BLaER1 (cell line): ENCODE data around the gene UPP1.
"Not testable (repeated sequence)": the region's sequence is repeated elsewhere in the genome, so short reads cannot be mapped to it uniquely, and the experiment has no call there.

Experiments
- H3K27ac ChIP-seq: shearing (Covaris generic); formaldehyde crosslinking; 2 replicates; pipeline ENCODE4 v1.8.1; 2022
- H3K27me3 ChIP-seq: shearing (Covaris generic); formaldehyde crosslinking; 2 replicates; pipeline ENCODE4 v1.8.1; 2022
- H3K36me3 ChIP-seq: shearing (Covaris generic); formaldehyde crosslinking; 2 replicates; pipeline ENCODE4 v1.8.1; 2022
- H3K4me1 ChIP-seq: shearing (Covaris generic); formaldehyde crosslinking; 2 replicates; pipeline ENCODE4 v1.8.1; 2022
- H3K4me2 ChIP-seq: shearing (Covaris generic); formaldehyde crosslinking; 2 replicates; pipeline ENCODE4 v1.8.1; 2022
- H3K4me3 ChIP-seq: shearing (Covaris generic); formaldehyde crosslinking; 2 replicates; pipeline ENCODE4 v1.8.1; 2022
- H3K9ac ChIP-seq: shearing (Covaris generic); formaldehyde crosslinking; 2 replicates; pipeline ENCODE4 v1.8.1; 2022
- H3K9me3 ChIP-seq: shearing (Covaris generic); formaldehyde crosslinking; 2 replicates; pipeline ENCODE4 v1.8.1; 2022
- H4K20me1 ChIP-seq: shearing (Covaris generic); formaldehyde crosslinking; 2 replicates; pipeline ENCODE4 v1.8.1; 2022
- Cebpa-rat ChIP-seq: shearing (Covaris generic); IDR thresholded peaks from 2 replicates; pipeline ENCODE4 v1.8.1; 2022

UPP1 gene

DNA sequence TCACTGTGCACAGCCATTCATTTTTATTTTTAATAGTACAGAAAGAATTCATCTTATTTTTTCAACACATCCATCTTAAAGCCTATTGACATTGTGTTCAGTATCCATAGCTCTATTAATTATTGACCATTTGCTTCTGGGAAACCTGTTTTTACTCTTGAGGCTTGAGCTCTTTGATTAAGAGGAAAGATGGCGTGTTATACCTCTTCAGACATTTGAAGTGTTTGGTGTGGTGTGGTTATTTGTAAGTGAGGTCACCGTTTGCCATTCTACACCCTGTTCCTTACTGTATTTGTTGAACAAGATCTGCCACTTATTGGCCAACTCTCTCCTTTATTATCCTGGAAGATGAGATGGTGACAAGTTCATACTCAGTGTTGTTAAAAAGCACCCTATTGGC, 35.3 kb upstream of the UPP1 start:
- Histone ChIP-seq H3K4me1 (peaks cover under 1% of the 10 kb centered on the region; the same call in 1 of the 2 replicates), H3K36me3 (no peaks in the 10 kb centered on the region), H3K27me3 (no peaks in the 10 kb centered on the region), H3K9me3 (no peaks in the 10 kb centered on the region), H3K4me3 (no peak overlapping the region), H3K27ac (no peak overlapping the region), H3K4me2 (no peak overlapping the region), H3K9ac (no peak overlapping the region), H4K20me1 (no peaks in the 10 kb centered on the region)
- no peak for TF ChIP-seq Cebpa-rat

DNA sequence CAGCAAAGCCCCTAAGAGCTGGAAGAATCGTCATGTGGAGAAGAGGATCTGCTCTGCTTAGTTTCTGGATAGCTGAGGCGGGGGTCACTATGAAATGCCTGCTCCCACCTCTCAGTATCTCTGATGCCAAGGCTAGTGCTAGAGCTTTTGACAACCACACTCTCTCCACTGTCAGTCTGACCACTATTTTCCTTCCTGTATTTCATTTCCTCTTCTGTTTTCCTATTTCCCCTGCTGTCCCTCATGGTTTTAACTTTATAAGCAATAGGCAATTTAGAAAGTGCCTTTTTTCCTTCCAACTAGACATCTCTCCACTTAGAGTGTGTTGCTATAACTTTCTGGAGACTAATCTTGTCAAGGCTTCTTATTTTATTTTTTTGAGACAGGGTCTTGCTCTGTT, 30.1 kb upstream of the UPP1 start:
- Histone ChIP-seq H3K27ac (no peak overlapping the region), H4K20me1 (no peaks in the 10 kb centered on the region), H3K27me3 (no peaks in the 10 kb centered on the region), H3K9ac (no peak overlapping the region), H3K4me2 (peak overlapping the region; percentile 36), H3K36me3 (no peaks in the 10 kb centered on the region), H3K9me3 (no peaks in the 10 kb centered on the region), H3K4me3 (no peak overlapping the region), H3K4me1 (peaks cover 7% of the 10 kb centered on the region)
- no peak for TF ChIP-seq Cebpa-rat

- Histone ChIP-seq H3K27me3 (no peaks in the 10 kb centered on the region), H3K9ac (no peak overlapping the region), H3K4me3 (no peak overlapping the region), H3K4me2 (no peak overlapping the region), H3K4me1 (peaks cover 7% of the 10 kb centered on the region), H3K36me3 (no peaks in the 10 kb centered on the region), H4K20me1 (no peaks in the 10 kb centered on the region), H3K27ac (no peak overlapping the region), H3K9me3 (no peaks in the 10 kb centered on the region)
- TF ChIP-seq Cebpa-rat, result no peak
Measured at GRCh38 chr7:48059706-48060105, 29.4 kb upstream of the UPP1 start.

DNA sequence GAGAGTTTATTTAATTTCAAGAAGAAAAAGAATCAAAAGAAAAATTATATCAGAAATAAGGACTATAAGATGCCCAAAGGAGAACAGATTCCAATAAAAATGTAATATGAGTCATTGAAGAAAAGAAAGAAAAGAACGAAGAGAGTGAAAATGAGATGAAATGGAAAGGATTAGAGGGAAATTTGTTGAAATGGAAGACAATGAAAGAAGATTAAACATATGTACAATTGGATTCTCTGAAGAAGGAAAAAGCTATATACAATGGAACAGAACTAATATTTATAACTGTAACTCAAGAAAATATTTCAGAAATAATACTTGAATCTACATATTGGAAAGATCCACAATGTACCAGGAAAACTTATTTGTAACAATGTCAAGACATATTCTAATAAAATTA, 25.1 kb upstream of the UPP1 start:
- TF ChIP-seq Cebpa-rat, result no peak
- H3K4me2 ChIP-seq, result no peak overlapping the region

DNA sequence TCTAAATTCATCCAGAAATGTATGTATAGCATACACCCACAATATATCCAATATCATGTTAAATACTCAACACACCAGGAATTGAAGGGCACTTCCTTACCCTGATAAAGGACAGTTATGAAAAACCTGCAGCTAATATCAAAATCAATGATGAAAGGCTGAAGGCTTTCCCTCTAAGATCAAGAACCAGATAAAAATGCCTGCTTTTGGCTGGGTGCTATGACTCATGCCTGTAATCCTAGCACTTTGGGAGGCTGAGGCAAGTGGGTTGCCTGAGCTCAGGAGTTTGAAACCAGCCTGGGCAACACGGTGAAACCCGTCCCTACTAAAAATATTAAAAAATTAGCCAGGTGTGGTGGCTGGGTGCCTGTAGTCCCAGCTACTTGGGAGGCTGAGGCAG, 21.6 kb upstream of the UPP1 start:
- Histone ChIP-seq H3K27me3 (no peaks in the 10 kb centered on the region), H3K9me3 (no peaks in the 10 kb centered on the region), H3K36me3 (no peaks in the 10 kb centered on the region), H3K9ac (no peak overlapping the region), H3K4me1 (no peaks in the 10 kb centered on the region), H3K27ac (no peak overlapping the region), H3K4me3 (no peak overlapping the region), H4K20me1 (no peaks in the 10 kb centered on the region), H3K4me2 (no peak overlapping the region)
- TF ChIP-seq Cebpa-rat, result no peak

More for the DNA sequence above, 25.1 kb upstream of the UPP1 start:
- Histone ChIP-seq H4K20me1 (no peaks in the 10 kb centered on the region), H3K9me3 (no peaks in the 10 kb centered on the region), H3K36me3 (no peaks in the 10 kb centered on the region), H3K9ac (no peak overlapping the region), H3K27me3 (no peaks in the 10 kb centered on the region), H3K27ac (no peak overlapping the region), H3K4me1 (peaks cover 4% of the 10 kb centered on the region), H3K4me3 (no peak overlapping the region)

GRCh38 chr7:48074204-48074654, 14.8 kb upstream of the UPP1 start:
- H3K9me3 ChIP-seq, result no peaks in the 10 kb centered on the region
- H3K9ac ChIP-seq, result no peak overlapping the region
- H3K27me3 ChIP-seq, result no peaks in the 10 kb centered on the region
- H3K4me3 ChIP-seq, result no peak overlapping the region
- H4K20me1 ChIP-seq, result no peaks in the 10 kb centered on the region
- TF ChIP-seq Cebpa-rat, result no peak
- H3K27ac ChIP-seq, result no peak overlapping the region
- H3K4me2 ChIP-seq, result no peak overlapping the region
- no peaks in the 10 kb centered on the region for H3K4me1 ChIP-seq
- H3K36me3 ChIP-seq, result no peaks in the 10 kb centered on the region

- Histone ChIP-seq H4K20me1 (no peaks in the 10 kb centered on the region), H3K4me2 (no peak overlapping the region), H3K27me3 (no peaks in the 10 kb centered on the region), H3K4me1 (no peaks in the 10 kb centered on the region), H3K9me3 (no peaks in the 10 kb centered on the region), H3K4me3 (no peak overlapping the region), H3K9ac (no peak overlapping the region), H3K36me3 (no peaks in the 10 kb centered on the region), H3K27ac (no peak overlapping the region)
- TF ChIP-seq Cebpa-rat, result no peak
Measured at GRCh38 chr7:48077423-48077822, 11.6 kb upstream of the UPP1 start.

DNA sequence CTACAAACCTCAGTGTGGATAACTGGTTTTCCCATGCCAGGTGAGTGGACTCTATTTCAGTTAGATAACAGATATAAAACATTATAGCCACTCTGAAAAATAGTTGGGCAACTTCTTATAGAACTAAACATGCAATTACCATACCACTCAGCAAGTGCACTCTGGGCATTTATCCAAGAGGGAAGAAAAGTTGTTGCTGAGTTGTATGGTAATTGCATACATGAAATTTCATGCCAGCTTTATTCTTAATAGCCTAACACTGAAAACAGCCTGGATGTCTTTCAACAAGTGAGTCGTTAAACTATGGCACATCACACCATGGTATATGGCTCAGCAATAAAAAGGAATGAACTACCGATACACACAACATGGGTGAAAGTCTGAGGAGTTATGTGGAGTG, 10.6 kb upstream of the UPP1 start:
- Histone ChIP-seq H3K27me3 (no peaks in the 10 kb centered on the region), H3K4me3 (no peak overlapping the region), H3K9ac (no peak overlapping the region), H3K4me2 (no peak overlapping the region), H3K36me3 (no peaks in the 10 kb centered on the region), H3K9me3 (no peaks in the 10 kb centered on the region), H4K20me1 (no peaks in the 10 kb centered on the region), H3K4me1 (no peaks in the 10 kb centered on the region), H3K27ac (no peak overlapping the region)
- TF ChIP-seq Cebpa-rat, result no peak

DNA sequence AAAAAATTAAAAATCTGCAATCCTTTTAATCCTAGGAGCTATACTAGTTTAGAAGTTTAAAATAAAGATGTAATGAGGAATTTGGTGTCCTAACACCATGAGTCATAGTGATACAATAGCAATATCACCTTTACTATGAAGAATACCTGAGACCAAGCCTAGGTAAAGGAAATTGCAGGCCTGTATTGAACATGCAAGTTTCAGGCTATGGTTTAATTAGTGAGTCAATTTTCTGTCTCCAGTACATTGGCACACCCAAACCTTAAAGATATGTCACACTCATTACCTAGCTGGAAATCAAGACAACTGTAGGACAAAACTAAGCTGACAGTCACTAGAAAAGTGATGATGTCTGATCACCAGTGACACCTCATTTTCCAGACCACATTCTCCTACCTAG, 6.7 kb upstream of the UPP1 start:
- H3K9ac ChIP-seq, H3K4me2 ChIP-seq, H3K27me3 ChIP-seq, H3K27ac ChIP-seq, H3K9me3 ChIP-seq, H3K36me3 ChIP-seq, H3K4me3 ChIP-seq: not testable (repeated sequence)
- peaks cover 11% of the 10 kb centered on the region; the same call in 1 of the 2 replicates for H4K20me1 ChIP-seq
- H3K4me1 ChIP-seq, result peaks cover 22% of the 10 kb centered on the region

GRCh38 chr7:48083114-48083830, 5.8 kb upstream of the UPP1 start:
- H3K27ac ChIP-seq, result no peak overlapping the region
- no peaks in the 10 kb centered on the region for H3K36me3 ChIP-seq
- TF ChIP-seq Cebpa-rat, result no peak
- H3K9ac ChIP-seq, result no peak overlapping the region
- peaks cover 16% of the 10 kb centered on the region for H3K27me3 ChIP-seq
- H3K4me2 ChIP-seq, result no peak overlapping the region
- H4K20me1 ChIP-seq, result peaks cover 11% of the 10 kb centered on the region; the same call in 1 of the 2 replicates
- no peaks in the 10 kb centered on the region for H3K9me3 ChIP-seq
- H3K4me1 ChIP-seq, result peaks cover 28% of the 10 kb centered on the region
- H3K4me3 ChIP-seq, result no peak overlapping the region
